ENCODE data around the gene CYB5A.

Gene CYB5A

GRCh38 chr18:74233933-74234325 is 57.8 kb downstream of the CYB5A start:
- H3K4me3 ChIP-seq (ENCODE audit: control insufficient read depth, low read depth, low read length) = no peak overlapping the region
- no peak for TF ChIP-seq CTCF (IDR thresholded peaks at IDR 0.05; ENCODE audit: control insufficient read depth, insufficient read depth, low read depth, low read length, missing control alignments)
- DNase-seq (ENCODE audit: low read depth) = no peak

- no peak for TF ChIP-seq CTCF (IDR thresholded peaks at IDR 0.05; ENCODE audit: control insufficient read depth, insufficient read depth, low read depth, low read length, missing control alignments)
- no peak overlapping the region for H3K4me3 ChIP-seq (ENCODE audit: control insufficient read depth, low read depth, low read length)
- no peak for DNase-seq (ENCODE audit: low read depth)
These were observed 60.6 kb downstream of the CYB5A start for GRCh38 chr18:74230922-74231714.

- TF ChIP-seq CTCF (IDR thresholded peaks at IDR 0.05; ENCODE audit: control insufficient read depth, insufficient read depth, low read depth, low read length, missing control alignments) = no peak
- H3K4me3 ChIP-seq (ENCODE audit: control insufficient read depth, low read depth, low read length) = no peak overlapping the region
- DNase-seq (ENCODE audit: low read depth) = no peak
These were observed 61.9 kb downstream of the CYB5A start for GRCh38 chr18:74229891-74230290.

GRCh38 chr18:74229005-74229404 is 62.8 kb downstream of the CYB5A start:
- no peak for TF ChIP-seq CTCF (IDR thresholded peaks at IDR 0.05; ENCODE audit: control insufficient read depth, insufficient read depth, low read depth, low read length, missing control alignments)
- no peak overlapping the region for H3K4me3 ChIP-seq (ENCODE audit: control insufficient read depth, low read depth, low read length)
- no peak for DNase-seq (ENCODE audit: low read depth)

GRCh38 chr18:74228312-74228711 is 63.5 kb downstream of the CYB5A start:
- TF ChIP-seq CTCF (IDR thresholded peaks at IDR 0.05; ENCODE audit: control insufficient read depth, insufficient read depth, low read depth, low read length, missing control alignments) = no peak
- H3K4me3 ChIP-seq (ENCODE audit: control insufficient read depth, low read depth, low read length) = no peak overlapping the region
- no peak for DNase-seq (ENCODE audit: low read depth)

GRCh38 chr18:74226666-74227065 is 65.1 kb downstream of the CYB5A start:
- no peak overlapping the region for H3K4me3 ChIP-seq (ENCODE audit: control insufficient read depth, low read depth, low read length)
- TF ChIP-seq CTCF (IDR thresholded peaks at IDR 0.05; ENCODE audit: control insufficient read depth, insufficient read depth, low read depth, low read length, missing control alignments) = no peak
- no peak for DNase-seq (ENCODE audit: low read depth)
